Measurements from ENCODE around the gene MET. TPM values are rescaled to one million over a fixed set of nuclear protein-coding genes. Genes with fewer than 3 reads are reported as not detected.

MET gene
- total and polyA plus RNA-seq, 2 of the 13 experiments (the other 11 are each of a cell fraction or from before 2014, with no cell fraction given), result 21.8 to 31.5 TPM

DNA sequence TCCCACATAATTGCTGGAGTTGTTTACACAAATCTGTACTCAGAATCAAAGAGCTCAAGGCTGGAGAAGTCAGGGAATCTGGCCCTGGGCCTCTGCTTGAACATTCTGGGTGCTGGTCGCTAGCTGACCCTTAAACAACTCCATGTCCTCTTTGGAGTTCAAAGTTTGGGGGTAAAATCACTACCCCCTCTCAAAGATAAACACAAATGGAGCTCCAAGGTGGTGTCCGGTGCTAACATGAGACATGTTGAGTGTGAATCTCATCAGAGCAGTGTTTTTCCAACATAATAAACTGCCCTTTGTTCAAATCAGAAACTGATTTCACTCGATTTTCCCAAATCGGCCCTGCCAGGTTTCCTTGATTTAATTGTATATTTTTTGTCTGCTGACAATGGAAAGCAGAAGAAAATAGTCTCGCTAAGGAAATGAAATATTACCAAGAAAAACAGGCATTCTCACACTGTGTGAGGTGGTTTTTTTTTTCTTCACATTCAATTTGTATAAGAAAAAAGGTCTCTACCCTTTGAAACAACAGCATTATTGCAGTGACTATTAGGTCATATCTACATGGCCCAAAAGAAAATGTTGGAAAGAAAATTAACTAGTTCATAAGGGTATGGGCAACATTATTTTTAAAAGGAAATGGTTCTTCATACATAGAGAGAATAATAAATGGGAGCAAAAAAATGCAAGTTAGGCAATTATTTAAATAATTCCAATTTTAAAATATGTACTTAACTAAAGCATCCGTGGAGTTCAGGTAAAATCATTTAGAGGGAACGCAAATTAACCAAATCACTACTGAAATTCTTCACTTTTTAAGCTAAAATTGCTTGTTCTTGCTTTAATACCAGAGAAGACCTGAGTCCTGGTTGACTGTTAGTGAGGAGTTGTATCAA lies 134.3 kb downstream of the MET start (continued):
- TF ChIP-seq, protein P1, sequence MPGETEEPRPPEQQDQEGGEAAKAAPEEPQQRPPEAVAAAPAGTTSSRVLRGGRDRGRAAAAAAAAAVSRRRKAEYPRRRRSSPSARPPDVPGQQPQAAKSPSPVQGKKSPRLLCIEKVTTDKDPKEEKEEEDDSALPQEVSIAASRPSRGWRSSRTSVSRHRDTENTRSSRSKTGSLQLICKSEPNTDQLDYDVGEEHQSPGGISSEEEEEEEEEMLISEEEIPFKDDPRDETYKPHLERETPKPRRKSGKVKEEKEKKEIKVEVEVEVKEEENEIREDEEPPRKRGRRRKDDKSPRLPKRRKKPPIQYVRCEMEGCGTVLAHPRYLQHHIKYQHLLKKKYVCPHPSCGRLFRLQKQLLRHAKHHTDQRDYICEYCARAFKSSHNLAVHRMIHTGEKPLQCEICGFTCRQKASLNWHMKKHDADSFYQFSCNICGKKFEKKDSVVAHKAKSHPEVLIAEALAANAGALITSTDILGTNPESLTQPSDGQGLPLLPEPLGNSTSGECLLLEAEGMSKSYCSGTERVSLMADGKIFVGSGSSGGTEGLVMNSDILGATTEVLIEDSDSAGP (CRISPR knock-in tag; IDR thresholded peaks at IDR 0.05; ENCODE audit: borderline replicate concordance), result no peak
- TF ChIP-seq ZNF839 (CRISPR knock-in tag; IDR thresholded peaks at IDR 0.05; ENCODE audit: borderline replicate concordance) (no peak), CCDC6 (CRISPR knock-in tag; IDR thresholded peaks at IDR 0.05) (no peak), ZNF329 (CRISPR knock-in tag; IDR thresholded peaks at IDR 0.05; ENCODE audit: low read depth) (no peak), KDM2A (CRISPR knock-in tag; IDR thresholded peaks at IDR 0.05; ENCODE audit: borderline replicate concordance, low read depth) (no peak), PRMT3 (CRISPR knock-in tag; IDR thresholded peaks at IDR 0.05; ENCODE audit: borderline replicate concordance, low read depth) (no peak), NFE2L2 (IDR thresholded peaks at IDR 0.05; ENCODE audit: low read length) (no peak), NR2F1 (CRISPR knock-in tag; IDR thresholded peaks at IDR 0.05) (peak; percentile 51 to 62; a peak in 3 of 4 replicates), ZIK1 (CRISPR knock-in tag; IDR thresholded peaks at IDR 0.05; ENCODE audit: borderline replicate concordance, low read depth) (no peak), FLYWCH1 (CRISPR knock-in tag; IDR thresholded peaks at IDR 0.05) (no peak), ZEB1 (IDR thresholded peaks at IDR 0.05; ENCODE audit: insufficient replicate concordance, low read depth) (no peak), ISX (CRISPR knock-in tag; conservative IDR thresholded peaks at IDR 0.05) (no peak), AKAP8 (CRISPR knock-in tag; IDR thresholded peaks at IDR 0.05) (no peak), SSRP1 (CRISPR knock-in tag; IDR thresholded peaks at IDR 0.05) (no peak), NAIF1 (CRISPR knock-in tag; IDR thresholded peaks at IDR 0.05; ENCODE audit: borderline replicate concordance) (no peak), MBNL3 (CRISPR knock-in tag; conservative IDR thresholded peaks at IDR 0.05) (no peak), HDAC1 (CRISPR knock-in tag; IDR thresholded peaks at IDR 0.05) (peak; percentile 54; the same call in 1 of the 2 replicates), MTA3 (CRISPR knock-in tag; IDR thresholded peaks at IDR 0.05) (no peak), SKI (IDR thresholded peaks at IDR 0.05; ENCODE audit: partially characterized antibody) (peak; percentile 36)
- TF ChIP-seq, protein P2, sequence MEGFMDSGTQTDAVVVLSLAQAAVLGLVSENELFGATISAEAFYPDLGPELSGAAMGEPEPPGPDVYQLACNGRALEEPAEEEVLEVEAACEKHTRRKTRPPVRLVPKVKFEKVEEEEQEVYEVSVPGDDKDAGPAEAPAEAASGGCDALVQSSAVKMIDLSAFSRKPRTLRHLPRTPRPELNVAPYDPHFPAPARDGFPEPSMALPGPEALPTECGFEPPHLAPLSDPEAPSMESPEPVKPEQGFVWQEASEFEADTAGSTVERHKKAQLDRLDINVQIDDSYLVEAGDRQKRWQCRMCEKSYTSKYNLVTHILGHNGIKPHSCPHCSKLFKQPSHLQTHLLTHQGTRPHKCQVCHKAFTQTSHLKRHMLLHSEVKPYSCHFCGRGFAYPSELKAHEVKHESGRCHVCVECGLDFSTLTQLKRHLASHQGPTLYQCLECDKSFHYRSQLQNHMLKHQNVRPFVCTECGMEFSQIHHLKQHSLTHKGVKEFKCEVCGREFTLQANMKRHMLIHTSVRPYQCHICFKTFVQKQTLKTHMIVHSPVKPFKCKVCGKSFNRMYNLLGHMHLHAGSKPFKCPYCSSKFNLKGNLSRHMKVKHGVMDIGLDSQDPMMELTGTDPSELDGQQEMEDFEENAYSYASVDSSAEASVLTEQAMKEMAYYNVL (CRISPR knock-in tag; IDR thresholded peaks at IDR 0.05; ENCODE audit: borderline replicate concordance), result peak; percentile 39; the same call in 1 of the 2 replicates
- TF ChIP-seq, protein P3, sequence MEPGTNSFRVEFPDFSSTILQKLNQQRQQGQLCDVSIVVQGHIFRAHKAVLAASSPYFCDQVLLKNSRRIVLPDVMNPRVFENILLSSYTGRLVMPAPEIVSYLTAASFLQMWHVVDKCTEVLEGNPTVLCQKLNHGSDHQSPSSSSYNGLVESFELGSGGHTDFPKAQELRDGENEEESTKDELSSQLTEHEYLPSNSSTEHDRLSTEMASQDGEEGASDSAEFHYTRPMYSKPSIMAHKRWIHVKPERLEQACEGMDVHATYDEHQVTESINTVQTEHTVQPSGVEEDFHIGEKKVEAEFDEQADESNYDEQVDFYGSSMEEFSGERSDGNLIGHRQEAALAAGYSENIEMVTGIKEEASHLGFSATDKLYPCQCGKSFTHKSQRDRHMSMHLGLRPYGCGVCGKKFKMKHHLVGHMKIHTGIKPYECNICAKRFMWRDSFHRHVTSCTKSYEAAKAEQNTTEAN (CRISPR knock-in tag; conservative IDR thresholded peaks at IDR 0.05), result no peak
- TF ChIP-seq, protein P4, sequence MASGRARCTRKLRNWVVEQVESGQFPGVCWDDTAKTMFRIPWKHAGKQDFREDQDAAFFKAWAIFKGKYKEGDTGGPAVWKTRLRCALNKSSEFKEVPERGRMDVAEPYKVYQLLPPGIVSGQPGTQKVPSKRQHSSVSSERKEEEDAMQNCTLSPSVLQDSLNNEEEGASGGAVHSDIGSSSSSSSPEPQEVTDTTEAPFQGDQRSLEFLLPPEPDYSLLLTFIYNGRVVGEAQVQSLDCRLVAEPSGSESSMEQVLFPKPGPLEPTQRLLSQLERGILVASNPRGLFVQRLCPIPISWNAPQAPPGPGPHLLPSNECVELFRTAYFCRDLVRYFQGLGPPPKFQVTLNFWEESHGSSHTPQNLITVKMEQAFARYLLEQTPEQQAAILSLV (CRISPR knock-in tag; IDR thresholded peaks at IDR 0.05; ENCODE audit: borderline replicate concordance), result no peak

Measured in HepG2 (cell line).